HUDEP-2 (cell line): ENCODE results near the gene SPACA7.

ENCODE experiments used
- DNase-seq, 76 experiments: peaks; one replicate each; lab custom pipeline; 2025; ENCODE audit not compliant: unreplicated experiment in 76 of 76; lab: John Stamatoyannopoulos, UW

The SPACA7 gene, protein sequence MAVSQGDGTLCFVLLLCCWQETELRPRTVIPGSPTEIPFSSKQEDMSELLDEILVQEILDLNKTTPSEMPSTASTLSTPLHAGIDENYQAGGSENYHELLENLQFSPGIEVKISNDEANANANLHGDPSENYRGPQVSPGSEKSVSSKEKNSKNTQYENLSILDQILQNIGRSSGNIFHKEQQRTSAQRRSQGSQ

GRCh38 chr13:112376050-112376681 lies at the start of gene SPACA7:
Gene SPACA7, plus strand, starts transcription at chr13:112376355. Its CDS starts 31 bp downstream, at chr13:112376386.
- DNase-seq = no peak

GRCh38 chr13:112326821-112327370 lies 49.3 kb upstream of the SPACA7 start:
- no peak for DNase-seq

- DNase-seq = no peak
Measured at GRCh38 chr13:112328936-112329335, 47.2 kb upstream of the SPACA7 start.

DNA sequence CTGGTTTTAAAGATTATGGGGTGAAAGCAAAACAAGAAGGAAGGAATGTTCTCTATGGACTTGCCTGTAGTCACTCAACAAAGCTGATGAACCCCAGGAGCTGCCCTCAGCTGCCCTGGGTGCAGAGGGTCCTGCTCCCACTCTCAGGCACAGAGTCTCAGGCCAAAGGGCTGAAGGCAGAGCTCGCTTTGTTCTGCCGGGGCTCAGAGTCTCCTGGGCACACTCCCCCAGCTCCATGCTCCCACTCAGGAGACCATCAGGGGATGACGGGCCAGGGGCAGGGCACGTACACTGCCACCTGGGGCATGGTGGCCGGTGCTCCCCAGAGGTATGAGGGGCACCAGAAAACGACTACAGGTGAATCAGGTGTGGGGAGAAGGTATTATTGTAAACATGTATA lies 46.8 kb upstream of the SPACA7 start:
- no peak for DNase-seq

DNA sequence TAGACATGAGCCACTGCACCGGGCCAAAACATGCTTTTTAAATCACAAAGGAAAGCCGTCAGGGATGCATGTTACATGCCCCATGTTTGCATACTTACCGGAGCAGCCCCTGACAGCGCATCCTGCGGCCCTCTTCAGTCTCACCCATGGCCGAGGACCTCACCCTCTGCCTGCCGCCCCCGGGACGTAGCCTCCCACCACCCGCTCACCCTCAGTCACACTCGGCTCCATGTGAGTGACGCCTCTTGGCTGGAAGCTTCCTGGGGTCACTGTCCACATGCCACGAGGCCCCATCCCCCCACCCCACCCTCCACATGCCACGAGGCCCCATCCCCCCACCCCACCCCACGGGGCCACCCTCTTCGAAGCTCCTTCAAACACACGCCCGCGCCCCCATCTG lies 46.1 kb upstream of the SPACA7 start:
- DNase-seq = no peak

- no peak for DNase-seq
Measured at GRCh38 chr13:112330479-112331381, 45.4 kb upstream of the SPACA7 start.

- DNase-seq = no peak
Measured at GRCh38 chr13:112331675-112332074, 44.5 kb upstream of the SPACA7 start.

DNA sequence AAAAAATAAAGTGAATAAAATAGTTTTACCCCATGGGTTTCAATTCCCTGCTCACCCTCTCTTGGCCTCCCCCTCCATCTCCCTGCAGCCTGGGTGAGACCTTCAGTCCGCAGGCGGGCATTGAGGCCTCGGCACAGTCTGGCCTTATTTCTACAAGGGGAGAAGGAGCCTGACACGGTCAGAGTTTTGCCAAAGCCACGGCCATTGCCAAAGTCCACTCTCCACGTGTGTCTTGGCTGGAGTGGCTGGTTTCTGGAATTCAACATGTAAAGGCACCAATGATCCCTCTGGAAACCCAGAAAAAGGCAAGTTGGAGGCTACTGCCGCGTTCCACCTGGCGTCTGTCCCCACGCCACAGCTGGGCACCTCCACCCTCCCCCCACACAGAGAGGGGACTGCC lies 43.4 kb upstream of the SPACA7 start:
- no peak for DNase-seq

DNA sequence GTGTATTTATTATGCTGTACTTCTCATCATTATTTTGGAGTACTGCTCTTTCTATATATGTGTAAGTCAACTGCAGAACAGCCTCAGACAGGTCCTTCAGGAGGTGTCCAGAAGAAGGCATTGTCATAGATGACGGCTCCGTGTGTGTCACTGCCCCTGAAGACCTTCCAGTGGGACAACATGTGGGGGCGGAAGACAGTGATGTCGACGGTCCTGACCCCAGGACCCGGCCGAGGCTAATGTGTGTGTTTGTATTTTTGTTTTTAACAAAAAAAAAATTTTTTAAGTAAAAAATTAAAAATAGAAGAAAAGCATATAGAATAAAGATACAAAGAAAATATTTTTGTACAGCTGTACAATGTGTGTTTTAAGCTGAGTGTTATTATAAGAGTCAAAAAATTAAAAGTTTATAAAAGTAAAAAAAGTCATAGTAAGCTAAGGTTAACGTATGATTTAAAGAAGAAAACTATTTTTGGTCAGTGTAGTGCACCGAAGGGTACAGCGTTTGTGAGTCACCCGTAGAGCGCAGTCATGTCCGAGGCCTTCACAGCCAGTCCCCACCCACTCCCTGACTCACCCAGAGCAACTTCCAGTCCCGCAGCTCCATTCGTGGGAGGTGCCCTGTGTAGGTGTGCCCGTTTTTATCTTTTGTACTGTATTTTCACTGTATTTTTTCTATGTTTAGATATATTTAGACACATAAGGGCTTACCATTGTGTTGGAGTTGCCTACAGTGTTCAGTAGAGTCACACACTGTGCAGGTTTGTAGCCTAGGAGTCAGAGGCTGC lies 42.2 kb upstream of the SPACA7 start:
- DNase-seq = peak in 18 of 76 experiments; percentile 0 to 26 (median 7)

DNA sequence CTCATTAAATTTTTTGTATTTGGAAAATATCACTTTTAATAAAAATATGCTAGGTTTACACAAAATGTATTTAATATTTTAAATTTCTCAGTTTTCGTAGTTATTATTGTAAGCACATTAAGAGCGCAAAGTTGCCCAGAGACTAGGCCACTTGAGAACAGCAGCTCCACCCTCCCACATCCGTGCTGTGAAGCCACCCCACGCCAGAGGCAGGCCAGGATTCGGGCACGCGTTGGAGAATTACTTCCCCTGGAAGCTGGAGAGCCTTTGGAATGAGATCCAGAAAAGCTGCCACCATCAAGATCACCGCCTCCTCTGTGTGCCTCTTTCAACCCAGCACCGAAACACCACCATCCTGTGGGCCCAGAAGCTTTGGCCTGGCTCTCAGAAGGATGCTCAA lies 41.0 kb upstream of the SPACA7 start:
- DNase-seq = no peak

DNA sequence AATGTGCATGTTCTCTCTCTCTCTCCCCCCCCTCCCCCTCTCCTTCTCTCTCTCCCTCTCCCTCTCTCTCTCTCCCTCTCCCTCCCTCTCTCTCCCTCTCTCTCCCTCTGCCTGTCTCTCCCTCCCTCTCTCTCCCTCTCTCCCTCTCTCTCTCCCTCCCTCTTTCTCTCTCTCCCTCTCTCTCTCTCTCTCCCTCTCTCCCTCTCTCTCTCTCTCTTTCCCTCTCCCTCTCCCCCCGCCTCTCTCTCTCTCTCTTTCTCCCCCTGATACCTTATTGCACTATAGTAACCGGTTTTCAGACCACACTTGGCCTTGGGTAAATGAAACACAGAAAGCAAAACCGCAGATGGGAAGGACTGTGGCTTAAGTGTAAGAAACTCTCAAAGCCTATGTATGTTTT lies 34.7 kb upstream of the SPACA7 start:
- DNase-seq = no peak

DNA sequence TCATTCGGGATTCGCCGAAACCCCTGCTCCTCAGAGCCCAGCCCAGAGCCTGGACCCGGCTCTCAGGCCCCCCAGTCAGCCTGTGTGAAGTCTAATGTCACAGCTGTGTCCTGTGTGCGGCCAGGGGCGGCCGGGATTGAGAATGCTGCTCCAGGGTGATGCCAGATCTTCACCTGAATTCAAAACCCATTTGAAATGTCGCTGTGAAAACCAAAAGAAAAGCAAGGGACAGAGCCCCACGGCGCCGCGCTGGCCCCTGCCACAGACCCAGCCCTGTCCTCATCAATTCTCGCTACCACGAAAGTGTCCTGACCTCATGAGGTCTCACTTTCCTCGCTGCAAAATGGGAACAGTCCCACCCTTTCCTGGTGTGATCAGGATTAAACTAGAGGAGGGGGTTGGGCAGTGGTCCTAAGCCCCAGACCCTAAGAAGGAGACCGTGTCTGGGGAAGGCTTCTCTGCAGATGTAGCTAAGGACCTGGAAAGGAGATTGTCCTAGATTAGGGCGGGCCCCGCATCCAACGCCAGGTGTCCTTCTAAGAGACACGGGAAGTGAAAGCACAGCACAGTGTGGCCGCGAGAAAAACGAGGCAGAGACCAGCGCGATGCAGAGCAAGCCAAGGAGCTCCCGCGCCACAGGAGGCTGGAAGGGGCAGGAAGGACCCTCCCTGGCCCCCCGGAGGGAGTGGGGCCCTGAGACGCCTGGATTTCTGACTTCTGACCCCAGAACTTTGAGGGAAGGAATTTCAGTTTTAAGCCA lies 34.0 kb upstream of the SPACA7 start:
- no peak for DNase-seq

GRCh38 chr13:112342841-112343361 lies 33.3 kb upstream of the SPACA7 start:
- no peak for DNase-seq

- no peak for DNase-seq
Measured at GRCh38 chr13:112343591-112343990, 32.6 kb upstream of the SPACA7 start.

DNA sequence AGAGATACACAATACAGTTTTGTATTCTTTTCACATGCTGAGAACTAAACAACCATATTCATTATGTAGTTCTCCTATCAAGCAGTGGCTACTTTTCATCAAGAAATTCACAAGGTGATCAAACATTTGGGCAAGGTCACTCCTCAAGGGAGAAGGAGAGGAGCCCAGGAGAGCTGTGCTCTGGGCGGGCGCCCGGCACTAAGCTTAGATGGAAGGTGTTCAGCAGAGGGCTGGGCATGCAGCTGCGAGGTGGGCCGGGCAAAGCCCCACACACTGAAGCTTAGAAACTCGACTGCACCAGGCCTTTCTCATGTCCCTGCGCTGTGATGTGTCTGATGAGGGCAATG lies 30.4 kb upstream of the SPACA7 start:
- no peak for DNase-seq

DNA sequence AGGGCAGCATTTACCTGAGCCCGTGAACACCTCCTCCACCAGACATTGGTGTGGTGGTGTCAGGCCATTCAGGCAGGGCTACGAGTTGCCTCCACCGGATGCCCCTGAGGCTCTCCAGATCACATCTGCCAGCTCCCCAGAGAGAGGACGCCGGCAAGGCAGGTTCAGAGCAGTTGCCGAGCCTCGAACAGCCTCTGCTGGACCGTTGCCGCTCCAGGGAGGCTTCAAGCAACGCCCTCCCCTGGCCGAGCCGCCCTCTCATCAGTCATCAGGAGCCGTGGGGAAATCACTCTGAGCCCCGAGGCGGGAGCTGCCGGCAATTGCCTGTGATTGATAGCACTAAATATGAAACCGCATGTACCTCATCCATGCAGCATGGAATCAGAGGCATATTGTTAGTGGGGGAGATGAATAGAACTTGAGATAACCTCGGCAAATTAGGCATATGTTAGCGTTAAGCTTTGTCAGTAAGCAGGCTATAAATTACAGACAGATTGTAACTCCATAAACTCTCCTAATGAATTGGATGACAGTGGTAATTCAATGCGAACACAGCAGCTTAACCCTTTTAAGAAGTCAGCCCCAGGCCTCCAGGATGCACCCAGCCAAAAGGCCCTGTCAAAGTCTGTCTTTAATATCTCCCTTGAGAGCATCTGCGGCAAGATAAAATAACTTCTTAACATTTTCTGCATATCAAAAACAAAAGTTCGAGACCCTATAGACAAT lies 29.8 kb upstream of the SPACA7 start:
- peak in 1 of 76 experiments; percentile 16 for DNase-seq

- no peak for DNase-seq
Measured at GRCh38 chr13:112346899-112347229, 29.3 kb upstream of the SPACA7 start.

GRCh38 chr13:112347986-112348385 lies 28.2 kb upstream of the SPACA7 start:
- DNase-seq = no peak

DNA sequence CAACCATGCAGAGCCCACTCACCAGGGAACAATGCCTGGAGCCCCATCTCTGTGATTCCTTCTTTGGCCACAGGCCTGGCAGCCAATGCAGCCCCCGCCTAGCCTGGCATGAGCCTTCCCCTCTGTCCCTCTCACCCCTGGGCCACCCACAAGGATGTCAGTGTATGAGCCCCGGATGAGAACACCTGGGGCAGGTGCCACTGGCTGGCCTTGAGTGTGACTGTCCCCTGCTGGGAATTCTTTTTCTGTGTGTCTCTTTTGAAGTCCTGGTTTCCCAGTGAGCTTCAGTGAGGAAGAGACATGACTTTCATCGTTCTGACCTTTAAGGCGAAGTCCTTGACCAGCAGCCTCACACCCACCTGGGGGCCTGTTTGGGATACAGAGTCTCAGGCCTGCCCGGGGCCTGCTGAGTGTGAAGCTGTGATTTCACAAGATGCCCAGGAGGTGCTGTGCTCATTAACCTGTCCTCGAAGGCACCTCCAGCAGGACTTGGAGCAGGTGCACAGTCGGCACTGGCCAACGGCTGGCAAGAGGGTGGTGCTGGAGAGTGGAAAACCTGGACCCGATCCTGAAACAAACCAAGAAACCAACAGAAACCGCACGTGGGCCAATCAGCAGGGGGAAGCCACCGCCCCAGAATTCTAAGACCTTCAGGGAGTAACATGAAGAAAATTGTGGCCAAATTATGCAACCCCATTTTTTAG lies 27.4 kb upstream of the SPACA7 start:
- DNase-seq = no peak
